ENCODE data around the gene SAXO2.
"Not testable (repeated sequence)": the region's sequence is repeated elsewhere in the genome, so short reads cannot be mapped to it uniquely, and the experiment has no call there.

Gene SAXO2

GRCh38 chr15:82239685-82240391 is 22.8 kb upstream of the SAXO2 start:
- TF ChIP-seq CTCF (IDR thresholded peaks at IDR 0.05; ENCODE audit: low read depth, low read length): no peak
- no peak overlapping the region for H3K4me3 ChIP-seq (replicated peaks in 1 of 2; ENCODE audit: low read depth in 2 of 2, low read length in 2 of 2)
- no peak for DNase-seq (ENCODE audit: low read depth in 2 of 2)

GRCh38 chr15:82241836-82242499 is 20.6 kb upstream of the SAXO2 start:
- H3K4me3 ChIP-seq (replicated peaks in 1 of 2; ENCODE audit: low read depth in 2 of 2, low read length in 2 of 2): not testable (repeated sequence)

GRCh38 chr15:82243644-82244043 is 19.0 kb upstream of the SAXO2 start:
- DNase-seq (ENCODE audit: low read depth in 2 of 2); H3K4me3 ChIP-seq (replicated peaks in 1 of 2; ENCODE audit: low read depth in 2 of 2, low read length in 2 of 2): not testable (repeated sequence)

More at GRCh38 chr15:82241836-82242499, 20.6 kb upstream of the SAXO2 start:
- peak in 1 of 2 donors; percentile 69 for DNase-seq (ENCODE audit: low read depth in 2 of 2)

GRCh38 chr15:82245956-82246355 is 16.7 kb upstream of the SAXO2 start:
- not testable (repeated sequence) for DNase-seq (ENCODE audit: low read depth in 2 of 2); H3K4me3 ChIP-seq (replicated peaks in 1 of 2; ENCODE audit: low read depth in 2 of 2, low read length in 2 of 2)

- H3K4me3 ChIP-seq (replicated peaks in 1 of 2; ENCODE audit: low read depth in 2 of 2, low read length in 2 of 2); DNase-seq (ENCODE audit: low read depth in 2 of 2): not testable (repeated sequence)
Measured at GRCh38 chr15:82248261-82248660, 14.4 kb upstream of the SAXO2 start.

- H3K4me3 ChIP-seq (replicated peaks in 1 of 2; ENCODE audit: low read depth in 2 of 2, low read length in 2 of 2): peak overlapping the region; percentile 76 to 89
- DNase-seq (ENCODE audit: low read depth in 2 of 2): peak; percentile 29 to 80
Measured at GRCh38 chr15:82261566-82262421, 824 bp upstream of the SAXO2 start.

GRCh38 chr15:82263350-82263749 is 732 bp downstream of the SAXO2 start:
- no peak for TF ChIP-seq CTCF (IDR thresholded peaks at IDR 0.05; ENCODE audit: low read depth, low read length)
- peak overlapping the region; percentile 76 to 89 for H3K4me3 ChIP-seq (replicated peaks in 1 of 2; ENCODE audit: low read depth in 2 of 2, low read length in 2 of 2)
- DNase-seq (ENCODE audit: low read depth in 2 of 2): no peak

GRCh38 chr15:82267137-82267536 is 4.5 kb downstream of the SAXO2 start:
- H3K4me3 ChIP-seq (replicated peaks in 1 of 2; ENCODE audit: low read depth in 2 of 2, low read length in 2 of 2); DNase-seq (ENCODE audit: low read depth in 2 of 2): not testable (repeated sequence)

GRCh38 chr15:82268454-82268853 is 5.8 kb downstream of the SAXO2 start:
- H3K4me3 ChIP-seq (replicated peaks in 1 of 2; ENCODE audit: low read depth in 2 of 2, low read length in 2 of 2): not testable (repeated sequence)
- peak in 1 of 2 donors; percentile 21 for DNase-seq (ENCODE audit: low read depth in 2 of 2)

GRCh38 chr15:82272154-82272553 is 9.5 kb downstream of the SAXO2 start:
- TF ChIP-seq CTCF (IDR thresholded peaks at IDR 0.05; ENCODE audit: low read depth, low read length): no peak
- no peak for DNase-seq (ENCODE audit: low read depth in 2 of 2)
- no peak overlapping the region for H3K4me3 ChIP-seq (replicated peaks in 1 of 2; ENCODE audit: low read depth in 2 of 2, low read length in 2 of 2)

All from cardiac fibroblast (primary cell).